ENCODE data around the gene CDH3.
A peak's percentile ranks its signal among the peaks of the same experiment; 100 is the strongest.

DNA sequence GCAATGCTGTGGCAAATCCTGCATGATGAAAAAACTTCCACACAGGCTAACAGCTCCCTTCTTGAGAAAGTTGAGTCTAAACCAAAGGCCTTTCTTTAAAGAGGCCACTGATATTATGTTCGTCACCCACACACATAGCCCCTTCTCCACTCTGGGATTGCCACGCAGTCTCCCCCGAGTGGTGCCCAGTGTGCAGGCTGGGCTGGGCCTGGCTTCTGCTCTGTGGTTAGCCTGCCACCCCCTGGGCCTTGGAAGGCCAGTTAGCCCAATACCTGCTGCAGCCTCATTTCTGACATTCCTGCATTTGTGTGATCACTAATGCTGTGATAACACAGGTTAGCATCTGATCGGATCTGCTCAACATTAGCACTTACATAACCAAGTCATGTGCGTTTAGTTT, 44.8 kb downstream of the CDH3 start:
- TF ChIP-seq CTCF (IDR thresholded peaks at IDR 0.05) = peak in 1 of 7 experiments; percentile 10
- TF ChIP-seq POLR2A (IDR thresholded peaks at IDR 0.05) = no peak

Measured in body of pancreas (tissue), 4 donors.